Adrenal gland (tissue), 5 donors: ENCODE measurements around the gene ANKRD60.

Experiments
- CTCF ChIP-seq, 6 experiments: fragments of 450-650 bp in 4 of 6; fragments of 200-600 bp in 2 of 6; sonication (generic) in 1 of 6; IDR thresholded peaks; 1 replicate in 5 of 6; 2 replicates in 1 of 6; pipeline versions ENCODE4 v1.5.1 to v1.8.0; 2016 to 2021; ENCODE audit warnings: antibody characterized with exemption in 6 of 6, mild to moderate bottlenecking in 2 of 6, moderate library complexity in 1 of 6
- POLR2A ChIP-seq, 2 donors: fragments of 450-650 bp; IDR thresholded peaks; one replicate each; pipeline ENCODE4 v1.6.1; 2017; ENCODE audit warnings: antibody characterized with exemption in 2 of 2, mild to moderate bottlenecking in 2 of 2, moderate library complexity in 1 of 2
- donor health status: DM: no; HTN: no; CAD: no.

- peak; percentile 26 to 52 (median 45) for TF ChIP-seq CTCF (IDR thresholded peaks at IDR 0.05)
- no peak for TF ChIP-seq POLR2A (IDR thresholded peaks at IDR 0.05)
Measured at GRCh38 chr20:58233881-58234528, 5.6 kb upstream of the ANKRD60 start.
